Stimulated activated CD4-positive, alpha-beta T cell treated with anti-CD3 and anti-CD28 coated beads, Interleukin-2, amount 100 ng/mL, for 4 hours (primary cell): Measurements from ENCODE around the gene MRPS25.
"Not testable (repeated sequence)": the region's sequence is repeated elsewhere in the genome, so short reads cannot be mapped to it uniquely, and the experiment has no call there.

Experiments used
- DNase-seq: peaks from one replicate; pipeline ENCODE4 v3.0.0-alpha.2; 2020; ENCODE audit warnings: low read depth

MRPS25 gene

DNA sequence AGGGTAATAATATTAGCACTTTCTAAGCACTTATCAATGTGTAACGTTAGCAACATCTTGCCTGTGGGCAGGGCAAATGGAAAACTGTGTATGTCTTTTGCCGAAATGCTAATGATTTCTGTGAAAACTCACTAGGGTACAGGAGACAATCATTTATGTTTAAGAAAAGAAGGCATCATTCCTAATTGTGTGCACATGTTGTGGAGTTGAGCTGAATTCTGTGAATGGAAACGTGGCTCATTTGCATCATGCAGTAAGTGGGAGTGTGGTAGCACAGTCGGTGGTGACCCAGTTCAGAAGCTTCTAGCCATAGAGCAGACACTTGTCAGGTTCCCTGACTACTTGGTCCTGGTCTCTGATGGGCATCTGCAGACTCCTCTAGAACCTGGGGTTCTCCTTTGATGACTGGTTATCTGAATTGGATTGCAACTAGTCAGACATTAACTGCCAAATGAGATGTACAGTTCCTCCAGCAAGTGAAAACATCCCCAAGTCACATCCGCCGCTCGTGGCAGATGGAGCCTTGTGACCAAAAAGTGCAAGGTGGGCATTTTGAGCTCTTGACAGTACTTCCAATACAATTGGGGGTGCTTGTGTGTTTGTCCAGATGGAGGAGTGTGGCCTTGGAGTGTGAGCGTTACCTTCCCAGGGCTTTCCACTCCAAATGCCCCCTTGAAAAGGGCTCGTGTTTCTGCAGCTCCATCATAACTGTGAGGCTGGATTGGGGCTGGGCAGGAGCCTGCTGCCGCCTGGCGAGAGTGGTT is 21.5 kb downstream of the MRPS25 start:
- no peak for DNase-seq

DNA sequence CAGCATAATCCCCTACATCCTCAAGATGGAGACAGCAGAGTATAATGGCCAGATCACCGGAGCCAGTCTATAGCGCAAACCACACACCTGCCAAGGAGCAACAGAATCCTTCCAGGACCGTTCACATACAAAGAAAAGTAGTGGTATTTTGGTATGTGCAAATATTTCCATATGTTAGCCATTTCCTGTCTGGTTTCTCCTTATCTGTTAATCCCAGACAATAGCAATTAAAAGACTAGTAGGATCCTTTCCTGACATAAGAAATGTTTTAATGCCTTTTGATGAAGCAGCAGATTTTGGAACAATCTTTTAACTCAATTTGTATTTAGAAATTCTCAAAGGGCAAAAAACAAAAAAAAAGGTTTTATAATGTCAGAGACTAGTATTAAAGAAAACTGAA is 22.2 kb downstream of the MRPS25 start:
- DNase-seq, result no peak

DNA sequence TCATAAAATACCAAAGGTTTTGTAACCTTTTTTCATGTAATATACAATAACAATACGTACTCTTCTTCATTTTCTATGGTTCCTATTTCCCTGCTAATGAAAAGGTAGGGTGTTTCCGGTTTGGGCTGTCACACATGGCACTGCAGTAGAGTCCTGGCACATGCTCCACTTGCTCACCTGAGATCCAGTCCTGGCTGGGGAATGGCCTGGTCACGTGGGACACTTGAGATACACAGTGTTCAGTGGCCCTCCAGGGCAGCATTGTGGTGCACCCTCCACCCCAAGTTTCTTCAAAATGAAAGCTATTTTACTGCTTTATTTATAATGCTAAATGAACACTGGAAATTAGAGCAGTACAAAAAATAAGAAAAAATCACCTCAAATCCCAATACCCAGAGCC is 23.2 kb downstream of the MRPS25 start:
- no peak for DNase-seq

DNA sequence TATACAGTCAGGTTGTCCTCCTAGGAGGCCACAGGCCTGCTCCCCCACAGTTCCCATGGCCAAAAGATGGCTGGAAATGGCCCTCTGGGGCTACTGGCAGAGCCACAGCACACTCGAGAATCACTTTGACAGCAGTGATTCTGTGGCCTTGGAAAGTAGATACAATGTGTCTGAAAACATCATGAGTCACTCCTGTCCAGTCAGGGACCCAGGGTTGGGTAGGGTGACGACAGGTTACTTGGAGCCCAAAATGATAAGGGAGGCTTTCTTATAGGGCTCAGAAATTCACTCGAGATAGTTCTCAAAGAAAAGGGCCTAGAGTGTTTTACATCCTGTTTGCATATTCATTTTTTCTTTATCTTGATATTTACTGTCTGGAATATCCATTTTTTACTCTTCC is 24.3 kb downstream of the MRPS25 start:
- DNase-seq, result no peak

DNA sequence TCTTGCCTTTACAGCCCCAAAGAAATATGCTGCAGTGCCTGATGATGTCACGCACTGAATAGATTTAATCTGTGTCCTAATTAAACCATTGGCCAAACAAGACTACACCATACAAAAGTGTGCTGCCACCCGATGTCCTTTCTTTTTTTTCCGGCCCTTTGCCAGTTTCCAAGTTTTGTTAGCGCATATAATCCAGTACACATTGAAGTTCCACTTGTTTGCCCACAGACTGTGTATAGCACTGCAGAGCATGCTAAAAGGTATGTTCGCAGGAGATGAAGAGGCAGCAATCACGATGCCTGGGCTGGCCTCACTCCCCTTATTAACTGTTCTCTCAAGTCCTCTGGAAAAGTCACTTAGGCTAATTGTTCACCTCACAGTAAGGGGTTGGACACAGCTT is 26.8 kb downstream of the MRPS25 start:
- no peak for DNase-seq

DNA sequence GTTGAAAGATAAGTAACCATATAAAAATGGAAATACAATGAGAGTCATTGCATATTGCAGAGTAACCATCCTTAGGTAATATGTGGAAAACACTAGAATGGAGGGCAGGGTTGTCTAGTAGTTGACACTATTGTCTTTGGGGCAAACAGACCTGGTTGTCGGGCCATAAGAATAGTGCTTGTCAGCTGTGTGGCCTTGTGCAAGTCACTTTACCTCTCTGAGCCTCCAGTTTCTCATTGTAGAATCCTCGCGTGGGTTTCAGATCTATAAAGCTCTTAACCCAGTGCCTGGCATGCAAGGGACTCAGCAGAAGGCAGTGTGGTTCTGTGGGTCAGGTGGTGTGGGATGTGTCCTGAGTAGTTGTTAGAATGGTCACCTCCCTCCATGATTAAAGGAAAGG is 32.0 kb downstream of the MRPS25 start:
- no peak for DNase-seq

DNA sequence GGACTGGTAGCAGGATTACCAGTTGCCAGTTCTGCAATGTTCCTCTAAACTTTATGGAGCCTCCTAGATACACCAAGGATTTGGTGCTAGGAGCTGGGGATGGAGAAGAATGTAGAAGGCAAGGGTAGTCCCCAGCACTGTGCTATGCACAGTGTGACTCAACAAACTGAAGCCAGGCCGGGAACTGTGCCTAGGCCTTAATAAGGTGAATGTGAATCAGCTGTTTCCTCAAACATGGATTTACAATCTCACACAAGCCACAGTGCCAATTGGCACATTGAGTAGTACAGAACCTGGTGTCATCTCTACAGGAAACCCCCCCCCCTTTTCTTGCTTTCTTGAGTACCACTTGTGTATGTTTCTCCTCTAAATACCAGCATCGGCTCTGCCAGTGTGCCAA is 32.5 kb downstream of the MRPS25 start:
- DNase-seq, result no peak

DNA sequence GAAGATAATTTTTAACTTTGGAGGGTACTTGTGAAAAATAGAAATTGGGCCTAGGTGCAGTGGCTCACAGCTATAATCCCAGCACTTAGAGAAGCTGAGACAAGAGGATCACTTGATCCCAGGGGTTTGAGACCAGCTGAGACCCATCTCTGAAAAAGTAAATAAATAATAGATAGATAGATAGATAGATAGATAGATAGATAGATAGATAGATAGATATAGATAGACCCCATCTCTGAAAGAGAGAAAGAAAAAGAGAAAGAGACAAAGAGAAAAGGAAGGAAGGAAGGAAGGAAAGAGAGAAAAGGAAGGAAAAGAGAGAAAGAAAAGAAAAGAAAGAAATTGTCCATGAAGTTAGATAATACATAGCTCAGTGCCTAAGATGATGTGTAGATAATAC is 35.5 kb downstream of the MRPS25 start:
- no peak for DNase-seq

DNA sequence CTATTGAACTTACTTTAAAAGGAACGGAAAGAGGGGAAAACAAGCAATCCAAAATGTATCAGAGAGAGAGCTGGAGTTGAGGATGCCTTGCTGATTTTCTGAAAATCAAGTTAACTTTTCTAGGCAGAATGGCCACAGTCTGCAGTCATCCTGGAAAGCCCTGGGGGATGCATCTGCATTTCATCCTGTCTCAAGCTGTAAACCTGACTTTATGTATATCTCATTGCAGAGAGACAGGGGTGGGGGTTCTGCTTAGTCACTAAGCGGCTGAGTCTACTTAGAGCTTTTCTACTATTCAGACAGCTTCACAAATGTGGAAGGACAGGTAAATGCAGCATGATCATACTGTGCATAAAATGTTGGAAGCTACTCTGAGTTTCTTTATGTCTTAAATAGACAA is 41.4 kb downstream of the MRPS25 start:
- DNase-seq, result no peak

DNA sequence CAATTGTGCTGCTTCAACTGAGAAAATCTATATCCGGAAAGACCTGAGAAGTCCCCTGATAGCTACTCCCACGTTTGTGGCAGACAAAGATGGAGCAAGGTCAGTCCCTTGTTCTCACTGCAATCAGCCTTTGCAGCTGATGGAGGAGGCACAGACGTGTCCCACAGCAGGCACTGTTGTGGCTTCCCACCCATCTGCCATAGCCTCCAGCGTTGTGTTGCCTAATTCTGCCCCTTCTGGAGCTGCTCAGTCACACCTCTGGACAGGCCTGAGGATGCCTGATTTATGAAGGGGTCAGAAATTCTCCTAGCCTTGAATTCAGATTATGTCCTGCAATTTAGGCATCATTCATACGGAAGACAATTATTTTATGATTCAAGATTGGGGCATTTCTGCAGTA is 41.9 kb downstream of the MRPS25 start:
- DNase-seq, result no peak

DNA sequence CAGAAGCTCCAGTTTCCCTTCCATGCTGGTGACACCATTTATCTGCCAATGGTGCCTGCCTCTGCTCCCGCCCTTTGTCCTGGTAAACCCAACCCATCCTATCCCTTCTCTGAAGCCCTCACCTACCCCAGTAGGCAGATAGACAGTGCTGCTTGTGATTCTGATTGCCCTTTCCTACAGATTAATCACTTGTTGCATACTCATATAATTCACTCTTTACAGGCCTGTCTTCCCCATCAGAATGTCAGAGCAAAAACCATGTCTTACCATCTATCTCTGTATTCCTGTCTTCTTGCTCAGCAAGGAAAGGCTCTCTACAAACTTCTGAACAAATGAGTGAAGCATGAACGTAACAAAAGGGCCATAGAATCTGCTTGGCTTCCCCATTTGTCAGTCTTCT is 47.9 kb downstream of the MRPS25 start:
- no peak for DNase-seq

DNA sequence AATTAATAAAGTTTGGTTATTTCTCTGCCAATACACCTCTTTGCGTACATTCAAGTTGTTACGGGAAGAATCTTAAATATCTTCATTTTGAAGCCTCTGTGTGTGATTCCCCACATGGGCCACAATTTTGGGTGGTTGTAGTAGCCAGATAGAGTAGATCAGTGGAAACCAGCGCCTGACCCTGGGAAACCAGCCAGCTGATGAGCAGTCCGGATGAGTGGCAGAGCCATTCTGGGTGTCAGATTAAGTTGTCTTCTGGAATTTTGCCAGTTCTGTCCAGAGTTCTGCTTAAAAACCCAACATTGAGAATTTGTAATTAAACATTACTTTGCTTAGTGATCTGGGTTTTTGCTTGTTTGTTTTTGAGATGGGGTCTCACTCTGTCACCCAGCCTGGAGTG is 49.7 kb downstream of the MRPS25 start:
- no peak for DNase-seq

DNA sequence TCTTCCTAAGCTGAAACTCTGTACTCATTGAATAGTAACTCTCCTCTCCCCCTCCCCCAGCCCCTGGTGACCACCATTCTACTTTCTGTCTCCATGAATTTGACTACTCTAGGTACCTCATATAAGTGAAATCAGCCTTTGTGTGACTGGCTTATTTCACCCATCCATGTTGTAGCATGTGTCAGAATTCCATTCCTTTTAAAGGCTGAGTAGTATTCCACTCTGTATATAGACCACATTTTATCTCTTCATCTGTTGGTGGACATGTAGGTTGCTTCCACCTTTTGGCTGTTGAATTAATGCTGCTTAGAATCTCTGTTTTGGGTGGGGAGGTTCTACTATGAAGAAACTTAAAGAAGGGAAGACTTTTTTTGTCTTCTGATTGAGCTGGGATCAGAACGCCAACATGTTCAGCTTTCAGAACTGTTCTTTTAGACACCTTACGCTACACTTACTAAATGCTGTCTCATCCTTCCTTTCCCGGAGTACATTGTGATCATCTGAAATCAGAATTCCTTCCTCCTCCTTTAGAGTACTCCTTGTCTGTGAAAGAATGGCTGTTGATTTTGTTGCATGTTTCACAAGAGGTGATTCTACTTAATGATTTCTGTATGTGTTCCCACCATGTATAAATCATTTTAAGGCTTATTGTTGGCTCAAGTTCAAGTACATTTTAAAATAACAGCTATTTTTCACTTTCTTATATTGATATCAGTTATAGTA is 50.3 kb downstream of the MRPS25 start:
- no peak for DNase-seq

DNA sequence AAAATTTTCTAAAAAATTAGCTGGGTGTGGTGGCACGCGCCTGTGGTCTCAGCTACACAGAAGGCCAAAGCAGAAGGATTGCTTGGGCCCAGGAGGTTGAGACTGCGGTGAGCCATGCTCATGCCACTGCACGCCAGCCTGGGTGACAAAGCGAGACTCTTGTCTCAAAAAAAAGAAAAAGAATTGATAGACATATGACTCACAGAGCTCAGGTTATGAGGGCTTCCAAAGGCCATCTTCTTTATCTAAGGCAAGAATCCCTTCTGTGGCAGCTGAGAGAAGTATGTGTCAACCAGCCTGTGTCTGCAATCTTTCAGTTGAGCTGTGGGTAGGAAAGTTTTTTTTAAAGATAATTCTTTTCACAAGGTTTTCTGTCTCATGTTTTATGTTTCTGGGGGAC is 53.9 kb downstream of the MRPS25 start:
- no peak for DNase-seq

DNA sequence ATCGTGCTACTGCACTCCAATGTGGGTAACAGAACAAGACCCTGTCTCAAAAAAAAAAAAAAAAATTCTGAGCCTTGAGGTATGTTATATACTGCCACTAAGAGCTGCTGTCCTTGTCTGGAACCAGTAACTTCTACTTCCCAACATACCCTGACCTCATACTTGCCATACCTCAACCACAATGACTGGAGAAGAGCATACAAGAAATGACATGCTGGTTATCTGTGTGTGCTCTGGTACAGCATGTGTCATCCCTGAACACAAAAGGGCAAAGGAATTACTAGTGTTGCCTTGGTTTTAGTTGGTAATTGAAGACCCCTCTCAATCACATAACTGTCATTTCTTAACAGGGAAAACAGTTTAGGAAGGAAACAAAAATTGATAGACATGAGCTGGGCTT is 54.5 kb downstream of the MRPS25 start:
- DNase-seq, result no peak

DNA sequence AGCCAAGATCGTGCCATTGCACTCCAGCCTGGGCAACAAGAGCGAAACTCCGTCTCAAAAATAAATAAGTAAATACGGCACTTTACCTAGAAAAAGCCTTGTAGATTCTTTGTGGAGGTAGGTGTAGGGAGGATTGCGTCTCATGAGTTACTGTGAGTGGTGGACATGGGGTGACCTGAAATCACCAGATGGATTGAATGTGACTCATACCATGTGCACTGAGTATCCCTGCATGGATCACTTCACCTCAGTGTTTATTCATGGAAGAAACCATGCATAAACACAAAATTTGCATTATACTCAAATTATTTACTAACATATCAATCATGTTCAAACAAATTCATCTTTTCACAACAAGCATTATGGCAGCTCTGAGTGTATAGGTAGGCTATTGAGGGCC is 55.9 kb downstream of the MRPS25 start:
- DNase-seq, result no peak

DNA sequence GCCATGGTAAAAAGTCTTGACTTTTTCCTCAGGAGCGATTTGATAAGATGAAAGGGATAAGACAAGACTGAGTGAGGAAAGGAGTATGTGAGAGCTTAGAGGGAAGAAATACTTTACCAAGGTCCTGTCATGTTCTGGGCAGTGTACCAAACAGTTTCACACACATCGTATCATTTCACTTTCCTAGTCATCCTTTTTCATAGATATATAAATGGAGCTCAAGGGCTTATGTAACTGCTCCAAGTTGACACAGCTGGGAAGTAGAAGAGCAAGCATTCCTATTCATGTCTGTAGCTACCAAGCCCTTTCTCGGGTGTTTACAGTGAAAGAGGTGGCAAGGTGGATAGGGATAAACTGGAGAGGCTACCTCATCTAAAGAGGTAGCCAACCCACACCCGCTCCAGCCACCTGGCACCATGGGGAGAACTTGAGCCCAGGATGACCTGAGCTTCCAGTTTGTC is 57.4 kb downstream of the MRPS25 start:
- no peak for DNase-seq

DNA sequence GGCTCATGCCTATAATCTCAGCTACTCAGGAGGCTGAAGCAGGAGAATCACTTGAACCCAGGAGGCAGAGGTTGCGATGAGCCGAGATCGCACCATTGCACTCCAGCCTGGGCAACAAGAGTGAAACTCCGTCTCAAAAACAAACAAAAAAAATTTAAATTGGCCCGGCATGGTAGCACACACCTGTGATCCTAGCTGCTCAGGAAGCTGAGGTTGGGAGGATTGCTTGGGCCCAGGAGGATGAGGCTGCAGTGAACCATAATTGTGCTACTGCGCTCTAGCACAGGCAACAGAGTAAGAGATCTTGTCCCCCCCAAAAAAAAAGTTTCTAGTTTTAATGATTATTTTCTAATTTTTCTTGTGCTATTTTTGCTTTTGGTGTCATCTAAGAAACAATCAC is 65.9 kb downstream of the MRPS25 start:
- DNase-seq, result not testable (repeated sequence)
